Retinal pigment epithelial cell (primary cell): ENCODE measurements around the gene TAGLN2.
A peak's percentile ranks its signal among the peaks of the same experiment; 100 is the strongest.

Experiments used
- DNase-seq: peaks from one replicate; pipeline ENCODE4 v3.0.0-alpha.2; 2010; ENCODE audit warnings: low read depth
- H3K4me3 ChIP-seq: 2 replicates; pipeline ENCODE4 v1.5.1; 2011; ENCODE audit warnings: mild to moderate bottlenecking, low read length, control low read depth, moderate library complexity
- CTCF ChIP-seq: conservative IDR thresholded peaks from 2 replicates; pipeline ENCODE4 v1.5.1; 2011; ENCODE audit warnings: low read depth, low read length, control low read depth, inconsistent platforms

Gene TAGLN2

GRCh38 chr1:159949123-159949522 lies 23.8 kb upstream of the TAGLN2 start:
- DNase-seq, result no peak
- no peak overlapping the region for H3K4me3 ChIP-seq
- no peak for TF ChIP-seq CTCF

- H3K4me3 ChIP-seq, result no peak overlapping the region
- DNase-seq, result no peak
- TF ChIP-seq CTCF, result no peak
Observed at GRCh38 chr1:159947942-159948341, 22.6 kb upstream of the TAGLN2 start.

GRCh38 chr1:159946242-159947187 lies 21.2 kb upstream of the TAGLN2 start:
- no peak for TF ChIP-seq CTCF
- H3K4me3 ChIP-seq, result peak overlapping the region; percentile 87
- DNase-seq, result no peak

GRCh38 chr1:159945483-159946241 lies 20.4 kb upstream of the TAGLN2 start, which contains the start of gene IGSF9:
TSS of gene IGSF9 (minus strand) at chr1:159945613. CDS start at chr1:159943454, 2,159 bp downstream.
- H3K4me3 ChIP-seq, result peak within 1 kb of the TSS; percentile 87
- TF ChIP-seq CTCF, result peak; percentile 51
- no peak for DNase-seq

- H3K4me3 ChIP-seq, result peak overlapping the region; percentile 87
- DNase-seq, result no peak
- no peak for TF ChIP-seq CTCF
Observed at GRCh38 chr1:159944623-159945455, 19.5 kb upstream of the TAGLN2 start.

GRCh38 chr1:159943908-159944622 lies 18.8 kb upstream of the TAGLN2 start:
- peak overlapping the region; percentile 87 for H3K4me3 ChIP-seq
- no peak for DNase-seq
- no peak for TF ChIP-seq CTCF
